ENCODE results near the gene UBTD2. TPM values are rescaled to one million over a fixed set of nuclear protein-coding genes. Genes with fewer than 3 reads are reported as not detected.

UBTD2 gene
- total RNA-seq, 2 donors from 2014 or later, result 6.6 to 12.4 TPM

GRCh38 chr5:172180936-172181335, 102.6 kb downstream of the UBTD2 start:
- Histone ChIP-seq H3K4me3 (no peak overlapping the region), H3K9me3 (no peaks in the 10 kb centered on the region), H3K27me3 (no peaks in the 10 kb centered on the region), H3K27ac (no peak overlapping the region), H3K36me3 (no peaks in the 10 kb centered on the region), H3K4me1 (peaks cover 0 to 36% of the 10 kb centered on the region in 2 donors)
- no peak for TF ChIP-seq CTCF (IDR thresholded peaks at IDR 0.05)
- no peak for DNase-seq (ENCODE audit: low spot score)

- Histone ChIP-seq H3K27me3 (no peaks in the 10 kb centered on the region), H3K27ac (peak overlapping the region; percentile 13 to 40), H3K36me3 (no peaks in the 10 kb centered on the region), H3K4me3 (peak overlapping the region in 1 of 2 donors; percentile 3), H3K4me1 (peaks cover 0 to 47% of the 10 kb centered on the region in 2 donors), H3K9me3 (no peaks in the 10 kb centered on the region)
- TF ChIP-seq CTCF (IDR thresholded peaks at IDR 0.05), result no peak
- DNase-seq (ENCODE audit: low spot score), result no peak
These were observed 104.3 kb downstream of the UBTD2 start for GRCh38 chr5:172178991-172179989.

GRCh38 chr5:172178301-172178987, 105.1 kb downstream of the UBTD2 start:
- Histone ChIP-seq H3K9me3 (no peaks in the 10 kb centered on the region), H3K4me3 (no peak overlapping the region), H3K27ac (peak overlapping the region; percentile 13 to 40), H3K36me3 (no peaks in the 10 kb centered on the region), H3K27me3 (no peaks in the 10 kb centered on the region), H3K4me1 (peaks cover 0 to 53% of the 10 kb centered on the region in 2 donors)
- DNase-seq (ENCODE audit: low spot score), result no peak
- no peak for TF ChIP-seq CTCF (IDR thresholded peaks at IDR 0.05)

GRCh38 chr5:172177176-172177575, 106.4 kb downstream of the UBTD2 start:
- no peak overlapping the region for H3K27ac ChIP-seq
- H3K36me3 ChIP-seq, result no peaks in the 10 kb centered on the region
- no peaks in the 10 kb centered on the region for H3K27me3 ChIP-seq
- H3K9me3 ChIP-seq, result no peaks in the 10 kb centered on the region
- TF ChIP-seq CTCF (IDR thresholded peaks at IDR 0.05), result no peak
- H3K4me1 ChIP-seq, result peaks cover 0 to 60% of the 10 kb centered on the region in 2 donors
- no peak overlapping the region for H3K4me3 ChIP-seq
- DNase-seq (ENCODE audit: low spot score), result no peak

- peak overlapping the region in 1 of 2 donors; percentile 8 for H3K4me3 ChIP-seq
- DNase-seq (ENCODE audit: low spot score), result no peak
These were observed 108.3 kb downstream of the UBTD2 start for GRCh38 chr5:172175263-172175719.

More at GRCh38 chr5:172175263-172175719, 108.3 kb downstream of the UBTD2 start:
- Histone ChIP-seq H3K27me3 (no peaks in the 10 kb centered on the region), H3K4me1 (peaks cover 0 to 58% of the 10 kb centered on the region in 2 donors), H3K36me3 (no peaks in the 10 kb centered on the region), H3K9me3 (no peaks in the 10 kb centered on the region), H3K27ac (no peak overlapping the region)
- TF ChIP-seq CTCF (IDR thresholded peaks at IDR 0.05), result no peak
